ENCODE results near the gene ZNHIT3.

Gene ZNHIT3

DNA sequence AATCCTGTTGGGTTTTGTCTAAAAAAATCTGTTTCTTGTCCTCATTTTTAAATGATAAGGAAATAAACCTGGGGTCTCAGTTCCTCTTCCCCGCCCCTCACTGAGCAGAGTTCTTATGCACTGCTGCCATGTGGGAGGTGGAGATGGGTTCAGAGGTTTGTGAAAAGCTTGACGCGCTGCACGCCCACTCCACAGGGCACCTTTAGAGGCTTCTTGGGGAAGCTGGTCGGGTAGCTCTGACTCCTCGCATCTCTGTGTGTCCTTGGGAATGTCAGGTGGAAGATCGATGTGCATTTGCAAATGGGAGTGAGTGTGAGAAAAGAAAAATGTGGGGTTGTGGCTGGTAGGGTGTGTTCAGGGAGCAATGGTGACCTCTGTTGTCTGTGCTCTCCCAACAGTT lies 4.7 kb upstream of the ZNHIT3 start:
- TF ChIP-seq SIN3A (IDR thresholded peaks at IDR 0.05; ENCODE audit: borderline replicate concordance, insufficient read depth, low read length) (no peak), POLR2AphosphoS5 (IDR thresholded peaks at IDR 0.05; ENCODE audit: low read depth, low read length) (no peak), TAF1 (IDR thresholded peaks at IDR 0.05; ENCODE audit: borderline replicate concordance, insufficient read depth, low read length) (no peak), FOXP2 (optimal IDR thresholded peaks at IDR 0.05; ENCODE audit: borderline replicate concordance, extremely low read depth, extremely low read length, insufficient read depth) (no peak)
- TF ChIP-seq, protein P1, sequence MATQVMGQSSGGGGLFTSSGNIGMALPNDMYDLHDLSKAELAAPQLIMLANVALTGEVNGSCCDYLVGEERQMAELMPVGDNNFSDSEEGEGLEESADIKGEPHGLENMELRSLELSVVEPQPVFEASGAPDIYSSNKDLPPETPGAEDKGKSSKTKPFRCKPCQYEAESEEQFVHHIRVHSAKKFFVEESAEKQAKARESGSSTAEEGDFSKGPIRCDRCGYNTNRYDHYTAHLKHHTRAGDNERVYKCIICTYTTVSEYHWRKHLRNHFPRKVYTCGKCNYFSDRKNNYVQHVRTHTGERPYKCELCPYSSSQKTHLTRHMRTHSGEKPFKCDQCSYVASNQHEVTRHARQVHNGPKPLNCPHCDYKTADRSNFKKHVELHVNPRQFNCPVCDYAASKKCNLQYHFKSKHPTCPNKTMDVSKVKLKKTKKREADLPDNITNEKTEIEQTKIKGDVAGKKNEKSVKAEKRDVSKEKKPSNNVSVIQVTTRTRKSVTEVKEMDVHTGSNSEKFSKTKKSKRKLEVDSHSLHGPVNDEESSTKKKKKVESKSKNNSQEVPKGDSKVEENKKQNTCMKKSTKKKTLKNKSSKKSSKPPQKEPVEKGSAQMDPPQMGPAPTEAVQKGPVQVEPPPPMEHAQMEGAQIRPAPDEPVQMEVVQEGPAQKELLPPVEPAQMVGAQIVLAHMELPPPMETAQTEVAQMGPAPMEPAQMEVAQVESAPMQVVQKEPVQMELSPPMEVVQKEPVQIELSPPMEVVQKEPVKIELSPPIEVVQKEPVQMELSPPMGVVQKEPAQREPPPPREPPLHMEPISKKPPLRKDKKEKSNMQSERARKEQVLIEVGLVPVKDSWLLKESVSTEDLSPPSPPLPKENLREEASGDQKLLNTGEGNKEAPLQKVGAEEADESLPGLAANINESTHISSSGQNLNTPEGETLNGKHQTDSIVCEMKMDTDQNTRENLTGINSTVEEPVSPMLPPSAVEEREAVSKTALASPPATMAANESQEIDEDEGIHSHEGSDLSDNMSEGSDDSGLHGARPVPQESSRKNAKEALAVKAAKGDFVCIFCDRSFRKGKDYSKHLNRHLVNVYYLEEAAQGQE (IDR thresholded peaks at IDR 0.05; ENCODE audit: insufficient read depth in 1 of 2, low read depth in 2 of 2, low read length in 2 of 2): no peak

DNA sequence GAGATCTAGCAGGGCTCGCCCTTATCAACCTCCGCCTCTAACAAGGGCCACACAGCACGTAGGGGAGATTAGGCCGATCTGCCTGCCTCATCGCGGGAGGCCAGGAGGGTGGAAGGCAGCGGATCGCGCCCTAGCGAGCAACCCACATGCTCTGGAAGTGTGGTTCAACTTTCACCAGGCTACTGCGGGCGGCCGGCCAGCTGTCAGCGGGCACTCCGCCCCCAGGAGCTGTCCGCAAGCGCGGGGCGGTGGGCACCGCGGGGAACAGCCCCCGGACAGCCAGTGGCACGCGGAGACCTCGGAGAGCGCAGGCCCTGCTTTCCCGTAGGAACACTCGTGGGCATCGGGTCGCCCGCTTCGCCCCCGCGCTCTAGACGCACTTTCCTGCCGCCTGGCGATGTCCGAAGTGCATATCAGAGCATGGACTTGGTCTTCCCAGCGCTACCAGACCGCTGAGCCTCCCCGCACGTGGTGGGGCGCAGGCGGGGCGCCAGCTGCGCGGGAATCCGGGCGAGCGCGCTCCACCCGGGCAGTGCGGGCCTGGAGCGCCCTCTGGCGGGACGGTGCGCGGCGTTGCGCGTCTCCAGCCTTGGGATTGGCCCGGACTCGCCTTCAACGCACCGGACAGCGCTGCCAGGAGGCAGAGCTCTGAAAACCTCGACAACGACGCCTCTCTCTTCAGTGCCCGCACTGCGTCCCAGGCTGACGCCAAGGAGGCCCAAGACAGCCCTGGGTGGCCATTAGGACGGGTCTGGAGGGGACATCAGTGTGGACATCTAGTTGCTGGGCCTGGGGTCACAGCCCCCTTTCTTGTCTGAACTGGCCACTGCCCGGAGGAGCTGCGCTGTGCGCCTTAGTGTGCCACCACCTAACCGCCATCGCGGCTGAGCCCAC lies 3.6 kb upstream of the ZNHIT3 start:
- no peak for TF ChIP-seq SIN3A (IDR thresholded peaks at IDR 0.05; ENCODE audit: borderline replicate concordance, insufficient read depth, low read length)
- no peak for TF ChIP-seq TAF1 (IDR thresholded peaks at IDR 0.05; ENCODE audit: borderline replicate concordance, insufficient read depth, low read length)
- peak; percentile 74 for TF ChIP-seq FOXP2 (optimal IDR thresholded peaks at IDR 0.05; ENCODE audit: borderline replicate concordance, extremely low read depth, extremely low read length, insufficient read depth)
- no peak for TF ChIP-seq POLR2AphosphoS5 (IDR thresholded peaks at IDR 0.05; ENCODE audit: low read depth, low read length)
- TF ChIP-seq, protein P1 (IDR thresholded peaks at IDR 0.05; ENCODE audit: insufficient read depth in 1 of 2, low read depth in 2 of 2, low read length in 2 of 2): 0 out of 4 replicates have a peak, but pooled peaks of 1 of the 2 experiments have one; percentile 15

DNA sequence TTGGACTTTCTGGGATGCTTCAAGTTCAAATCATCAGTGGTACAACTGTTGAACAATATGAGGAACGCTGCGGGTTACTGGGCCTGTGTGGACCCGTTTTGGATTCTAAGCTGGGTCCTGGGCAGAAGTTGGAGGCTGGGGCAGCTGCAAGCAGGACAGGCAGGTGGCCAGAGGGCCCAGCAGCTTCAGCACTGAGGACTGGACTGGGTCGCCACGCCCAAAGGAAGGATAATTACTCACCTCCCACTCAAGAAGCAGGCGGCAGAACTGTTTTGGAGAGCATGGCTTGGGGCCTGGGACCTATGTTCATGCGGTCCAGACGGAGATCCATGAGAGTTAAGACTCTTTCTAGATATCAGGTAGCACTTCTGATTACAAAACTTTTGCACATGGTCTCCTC lies 1.5 kb upstream of the ZNHIT3 start:
- TF ChIP-seq TAF1 (IDR thresholded peaks at IDR 0.05; ENCODE audit: borderline replicate concordance, insufficient read depth, low read length) (no peak), SIN3A (IDR thresholded peaks at IDR 0.05; ENCODE audit: borderline replicate concordance, insufficient read depth, low read length) (no peak), FOXP2 (optimal IDR thresholded peaks at IDR 0.05; ENCODE audit: borderline replicate concordance, extremely low read depth, extremely low read length, insufficient read depth) (no peak), POLR2AphosphoS5 (IDR thresholded peaks at IDR 0.05; ENCODE audit: low read depth, low read length) (no peak)
- TF ChIP-seq, protein P1 (IDR thresholded peaks at IDR 0.05; ENCODE audit: insufficient read depth in 1 of 2, low read depth in 2 of 2, low read length in 2 of 2): no peak

DNA sequence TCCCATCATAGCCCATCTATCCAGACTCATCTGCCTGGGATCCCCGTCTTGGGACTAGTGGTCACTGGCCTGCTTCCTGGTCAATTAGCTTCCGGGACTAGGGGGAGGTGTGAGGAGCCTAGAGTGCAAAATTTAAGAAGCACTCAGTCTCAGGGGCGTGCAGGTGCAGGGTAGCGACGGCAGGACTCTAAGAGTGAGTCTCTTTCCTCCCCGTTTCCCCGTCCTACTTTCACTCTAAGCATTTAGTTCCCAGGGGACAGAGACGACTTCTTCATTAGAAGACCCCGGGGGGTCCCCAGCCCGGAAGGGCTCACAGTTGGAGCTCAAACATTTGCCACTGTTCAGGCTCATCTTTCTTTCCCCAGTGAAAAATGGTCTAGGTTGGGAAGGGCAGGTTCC lies 677 bp upstream of the ZNHIT3 start:
- TF ChIP-seq TAF1 (IDR thresholded peaks at IDR 0.05; ENCODE audit: borderline replicate concordance, insufficient read depth, low read length) (no peak), SIN3A (IDR thresholded peaks at IDR 0.05; ENCODE audit: borderline replicate concordance, insufficient read depth, low read length) (no peak), FOXP2 (optimal IDR thresholded peaks at IDR 0.05; ENCODE audit: borderline replicate concordance, extremely low read depth, extremely low read length, insufficient read depth) (no peak), POLR2AphosphoS5 (IDR thresholded peaks at IDR 0.05; ENCODE audit: low read depth, low read length) (no peak)
- TF ChIP-seq, protein P1 (IDR thresholded peaks at IDR 0.05; ENCODE audit: insufficient read depth in 1 of 2, low read depth in 2 of 2, low read length in 2 of 2): no peak
